ENCODE data around the gene FOXK2. TPM values are rescaled to one million over a fixed set of nuclear protein-coding genes. Genes with fewer than 3 reads are reported as not detected.

FOXK2 gene
- total RNA-seq, 1 experiment from 2014 or later = 107 TPM

DNA sequence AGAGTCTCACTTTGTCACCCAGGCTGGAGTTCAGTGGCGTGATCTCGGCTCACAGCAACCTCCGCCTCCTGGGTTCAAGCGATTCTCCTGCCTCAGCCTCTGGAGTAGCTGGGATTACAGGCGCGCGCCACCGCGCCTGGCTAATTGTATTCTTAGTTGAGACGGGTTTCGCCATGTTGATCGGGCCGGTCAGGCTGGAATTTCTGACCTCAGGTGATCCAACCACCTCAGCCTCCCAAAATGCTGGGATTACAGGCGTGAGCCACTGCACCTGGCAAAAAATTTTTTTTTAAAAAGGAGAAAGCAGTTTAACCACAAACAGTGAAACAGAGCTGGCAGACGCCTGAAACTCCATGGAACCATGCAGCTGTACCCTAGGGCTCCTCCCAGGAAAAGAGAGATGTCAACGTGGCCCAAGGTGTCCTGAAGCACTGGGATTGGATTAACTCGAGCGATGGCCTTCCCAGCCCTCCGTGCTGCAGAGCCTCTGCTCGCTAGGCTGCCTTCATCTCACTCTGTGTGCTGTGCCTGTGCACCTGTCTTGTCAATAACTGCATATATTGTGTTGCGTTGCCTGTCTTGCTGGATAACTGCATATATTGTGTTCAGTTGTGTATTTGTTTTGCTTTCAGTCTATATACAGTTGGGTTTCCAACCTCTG lies 29.6 kb upstream of the FOXK2 start:
- Histone ChIP-seq H3K4me3 (ENCODE audit: low read depth, low read length, poor library complexity, severe bottlenecking) (no peak overlapping the region), H3K9me3 (ENCODE audit: low read depth, low read length, poor library complexity, severe bottlenecking) (no peaks in the 10 kb centered on the region), H3K36me3 (ENCODE audit: insufficient read depth, low read length, poor library complexity, severe bottlenecking) (peaks cover 16% of the 10 kb centered on the region), H3K4me1 (ENCODE audit: insufficient read depth, low read length, poor library complexity, severe bottlenecking) (no peaks in the 10 kb centered on the region), H3K27ac (ENCODE audit: low read depth, low read length, poor library complexity, severe bottlenecking) (no peak overlapping the region), H3K27me3 (replicated peaks; ENCODE audit: insufficient read depth, low read depth, low read length, poor library complexity) (no peaks in the 10 kb centered on the region)
- DNase-seq (ENCODE audit: low spot score) = no peak
- POLR2A ChIA-PET (ENCODE audit: low non-redundant PET) = no interaction called here
- intact Hi-C loops (cut with micrococcal nuclease; ENCODE audit: unreplicated experiment) = no loop called here
- TF ChIP-seq EZH2 (IDR thresholded peaks at IDR 0.05; ENCODE audit: borderline replicate concordance, low read depth, low read length, poor library complexity, severe bottlenecking) = no peak
- TF ChIP-seq, protein P1, sequence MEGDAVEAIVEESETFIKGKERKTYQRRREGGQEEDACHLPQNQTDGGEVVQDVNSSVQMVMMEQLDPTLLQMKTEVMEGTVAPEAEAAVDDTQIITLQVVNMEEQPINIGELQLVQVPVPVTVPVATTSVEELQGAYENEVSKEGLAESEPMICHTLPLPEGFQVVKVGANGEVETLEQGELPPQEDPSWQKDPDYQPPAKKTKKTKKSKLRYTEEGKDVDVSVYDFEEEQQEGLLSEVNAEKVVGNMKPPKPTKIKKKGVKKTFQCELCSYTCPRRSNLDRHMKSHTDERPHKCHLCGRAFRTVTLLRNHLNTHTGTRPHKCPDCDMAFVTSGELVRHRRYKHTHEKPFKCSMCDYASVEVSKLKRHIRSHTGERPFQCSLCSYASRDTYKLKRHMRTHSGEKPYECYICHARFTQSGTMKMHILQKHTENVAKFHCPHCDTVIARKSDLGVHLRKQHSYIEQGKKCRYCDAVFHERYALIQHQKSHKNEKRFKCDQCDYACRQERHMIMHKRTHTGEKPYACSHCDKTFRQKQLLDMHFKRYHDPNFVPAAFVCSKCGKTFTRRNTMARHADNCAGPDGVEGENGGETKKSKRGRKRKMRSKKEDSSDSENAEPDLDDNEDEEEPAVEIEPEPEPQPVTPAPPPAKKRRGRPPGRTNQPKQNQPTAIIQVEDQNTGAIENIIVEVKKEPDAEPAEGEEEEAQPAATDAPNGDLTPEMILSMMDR (conservative IDR thresholded peaks at IDR 0.05; ENCODE audit: low read depth, low read length) = no peak
- no TSS peak for BruUV-seq (replicated peaks)
- CTCF ChIA-PET = no interaction called here

DNA sequence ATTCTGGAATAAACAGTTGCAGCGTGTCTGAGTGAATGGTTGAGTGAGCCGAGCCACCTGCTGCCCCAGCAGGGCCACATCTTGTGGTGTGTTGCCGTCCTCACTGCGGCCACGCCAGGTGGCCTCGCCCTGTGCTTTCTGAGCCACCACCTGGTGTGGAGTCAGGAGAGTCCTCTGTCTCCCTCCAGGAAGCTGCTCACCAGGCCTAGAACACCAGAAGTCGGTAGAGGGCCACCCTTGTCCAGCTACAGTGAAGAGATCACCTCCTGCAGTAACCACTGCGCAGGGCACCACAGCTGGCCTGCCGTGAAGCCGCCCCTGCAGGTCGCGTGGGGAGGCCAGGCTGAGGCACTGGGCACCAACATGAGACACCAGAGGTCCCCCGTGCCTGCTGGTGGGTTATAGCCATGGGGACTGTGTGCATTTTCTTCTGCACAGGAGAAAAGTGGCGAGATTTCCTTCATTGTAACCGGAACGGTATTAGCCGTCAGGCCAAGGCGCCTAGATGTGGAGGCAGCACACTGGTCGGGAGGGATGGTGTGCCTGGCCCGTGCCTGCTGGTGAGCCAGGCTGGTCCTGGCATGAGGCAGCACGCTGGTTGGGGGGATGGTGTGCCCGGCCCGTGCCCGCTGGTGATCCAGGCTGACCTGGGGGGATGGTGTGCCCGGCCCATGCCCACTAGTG lies 28.9 kb upstream of the FOXK2 start:
- no peaks in the 10 kb centered on the region for H3K27me3 ChIP-seq (replicated peaks; ENCODE audit: insufficient read depth, low read depth, low read length, poor library complexity)
- intact Hi-C loops (cut with micrococcal nuclease; ENCODE audit: unreplicated experiment) = no loop called here
- no peak for DNase-seq (ENCODE audit: low spot score)
- no peaks in the 10 kb centered on the region for H3K4me1 ChIP-seq (ENCODE audit: insufficient read depth, low read length, poor library complexity, severe bottlenecking)
- peaks cover 11% of the 10 kb centered on the region for H3K36me3 ChIP-seq (ENCODE audit: insufficient read depth, low read length, poor library complexity, severe bottlenecking)
- H3K9me3 ChIP-seq (ENCODE audit: low read depth, low read length, poor library complexity, severe bottlenecking) = no peaks in the 10 kb centered on the region
- CTCF ChIA-PET = no interaction called here
- POLR2A ChIA-PET (ENCODE audit: low non-redundant PET) = no interaction called here
- TF ChIP-seq EZH2 (IDR thresholded peaks at IDR 0.05; ENCODE audit: borderline replicate concordance, low read depth, low read length, poor library complexity, severe bottlenecking) = no peak
- TF ChIP-seq, protein P1 (conservative IDR thresholded peaks at IDR 0.05; ENCODE audit: low read depth, low read length) = no peak
- no peak overlapping the region for H3K4me3 ChIP-seq (ENCODE audit: low read depth, low read length, poor library complexity, severe bottlenecking)
- no TSS peak for BruUV-seq (replicated peaks)
- no peak overlapping the region for H3K27ac ChIP-seq (ENCODE audit: low read depth, low read length, poor library complexity, severe bottlenecking)

DNA sequence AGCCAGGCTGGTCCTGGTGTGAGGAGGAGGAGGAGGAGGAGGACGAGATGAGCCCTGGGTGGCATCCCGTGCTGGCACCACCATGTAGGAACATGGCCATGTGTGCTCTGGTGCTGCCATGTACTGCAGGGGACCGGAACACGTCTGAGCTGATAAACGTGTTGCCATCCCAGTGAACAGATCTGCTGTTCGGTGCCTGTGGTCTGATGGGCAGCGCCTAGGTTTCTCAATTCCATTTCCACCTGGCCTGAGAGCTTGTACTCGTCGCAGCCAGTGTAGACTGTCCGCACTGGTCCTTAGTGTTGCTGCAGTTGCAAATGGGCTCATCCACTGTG lies 28.4 kb upstream of the FOXK2 start:
- no peak for DNase-seq (ENCODE audit: low spot score)
- BruUV-seq (replicated peaks) = no TSS peak
- Histone ChIP-seq H3K9me3 (ENCODE audit: low read depth, low read length, poor library complexity, severe bottlenecking) (no peaks in the 10 kb centered on the region), H3K4me1 (ENCODE audit: insufficient read depth, low read length, poor library complexity, severe bottlenecking) (no peaks in the 10 kb centered on the region), H3K4me3 (ENCODE audit: low read depth, low read length, poor library complexity, severe bottlenecking) (no peak overlapping the region), H3K27me3 (replicated peaks; ENCODE audit: insufficient read depth, low read depth, low read length, poor library complexity) (no peaks in the 10 kb centered on the region), H3K27ac (ENCODE audit: low read depth, low read length, poor library complexity, severe bottlenecking) (no peak overlapping the region), H3K36me3 (ENCODE audit: insufficient read depth, low read length, poor library complexity, severe bottlenecking) (peaks cover 8% of the 10 kb centered on the region)
- CTCF ChIA-PET = no interaction called here
- POLR2A ChIA-PET (ENCODE audit: low non-redundant PET) = no interaction called here
- no peak for TF ChIP-seq EZH2 (IDR thresholded peaks at IDR 0.05; ENCODE audit: borderline replicate concordance, low read depth, low read length, poor library complexity, severe bottlenecking)
- TF ChIP-seq, protein P1 (conservative IDR thresholded peaks at IDR 0.05; ENCODE audit: low read depth, low read length) = no peak
- intact Hi-C loops (cut with micrococcal nuclease; ENCODE audit: unreplicated experiment) = no loop called here
